HG02938 (cell line): ENCODE results near the gene PTPRE.
"Not testable (repeated sequence)": the region's sequence is repeated elsewhere in the genome, so short reads cannot be mapped to it uniquely, and the experiment has no call there.

Experiments
- ATAC-seq: cut with Tn5 transposase; IDR thresholded peaks from one replicate; pipeline ENCODE4 v1.9.1; 2021; ENCODE audit warnings: mild to moderate bottlenecking, moderate library complexity; ENCODE audit not compliant: unreplicated experiment

PTPRE gene

DNA sequence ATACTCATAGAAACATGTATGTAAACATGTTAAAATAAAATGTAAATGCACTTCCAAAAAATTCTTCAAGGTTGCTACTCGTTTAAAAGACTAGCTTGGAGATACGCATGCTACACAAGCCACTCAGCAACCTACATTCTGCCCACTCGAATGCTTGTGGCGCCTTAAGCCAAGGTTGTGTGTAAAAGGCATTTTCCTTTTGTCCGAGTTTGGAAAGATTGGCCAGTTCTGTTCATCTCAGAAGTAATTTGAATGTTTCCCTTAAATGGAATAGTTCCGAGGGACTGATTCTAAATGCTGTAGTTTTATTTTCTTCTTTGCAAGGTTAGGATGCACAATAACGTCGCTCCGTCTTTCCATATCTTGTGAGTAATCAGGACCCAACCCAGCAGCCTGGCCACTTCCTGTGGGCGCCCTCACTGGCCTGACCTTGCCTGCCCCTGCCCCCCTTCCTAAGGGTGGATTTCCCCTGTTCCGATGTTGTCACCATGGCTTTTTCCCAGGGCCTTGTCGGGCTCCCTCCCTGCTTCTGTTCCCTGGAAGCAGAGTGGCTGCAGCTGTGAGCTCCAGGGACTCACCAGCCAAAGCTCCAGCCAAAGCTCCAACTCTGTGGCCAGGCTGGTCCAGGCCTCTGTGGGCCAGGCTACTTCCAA lies 70.6 kb downstream of the PTPRE start:
- ATAC-seq = no peak

DNA sequence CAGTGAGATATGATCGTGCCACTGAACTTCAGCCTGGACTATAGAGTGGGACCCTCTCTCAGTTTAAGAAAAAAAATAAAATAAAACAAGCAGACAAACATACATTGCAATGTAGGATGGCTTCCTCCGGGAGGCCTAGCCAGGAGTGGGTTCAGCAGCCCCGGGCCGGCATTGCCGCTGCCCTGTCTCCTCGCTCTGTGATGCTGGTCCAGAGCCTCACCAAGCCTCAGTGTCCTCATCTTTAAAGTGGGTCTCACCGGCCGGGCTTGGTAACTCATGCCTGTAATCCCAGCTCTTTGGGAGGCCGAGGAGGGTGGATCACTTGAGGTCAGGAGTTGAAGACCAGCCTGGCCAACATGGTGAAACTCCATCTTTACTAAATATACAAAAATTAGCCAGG lies 71.6 kb downstream of the PTPRE start:
- no peak for ATAC-seq

DNA sequence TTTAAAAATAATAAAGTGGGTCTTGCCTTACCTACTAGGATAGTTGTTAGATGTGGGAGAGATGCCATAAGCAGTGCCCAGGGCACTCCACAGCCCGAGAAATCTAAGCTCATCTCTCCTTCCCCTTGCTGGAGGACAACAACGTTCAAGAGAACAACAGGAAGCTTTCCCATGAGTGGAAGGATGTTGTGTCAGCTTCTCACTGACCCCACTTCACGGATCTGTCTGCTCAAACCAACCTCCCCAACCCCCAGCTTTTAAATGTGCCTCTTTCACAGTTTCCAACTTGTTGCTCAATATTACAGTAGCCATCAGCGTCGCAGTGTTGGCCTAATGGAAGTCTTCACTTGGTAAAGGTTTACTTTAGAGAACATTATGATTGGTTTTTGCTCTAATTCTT lies 72.1 kb downstream of the PTPRE start:
- ATAC-seq = no peak

- ATAC-seq = no peak
Measured at GRCh38 chr10:127979566-127979965, 72.7 kb downstream of the PTPRE start.

DNA sequence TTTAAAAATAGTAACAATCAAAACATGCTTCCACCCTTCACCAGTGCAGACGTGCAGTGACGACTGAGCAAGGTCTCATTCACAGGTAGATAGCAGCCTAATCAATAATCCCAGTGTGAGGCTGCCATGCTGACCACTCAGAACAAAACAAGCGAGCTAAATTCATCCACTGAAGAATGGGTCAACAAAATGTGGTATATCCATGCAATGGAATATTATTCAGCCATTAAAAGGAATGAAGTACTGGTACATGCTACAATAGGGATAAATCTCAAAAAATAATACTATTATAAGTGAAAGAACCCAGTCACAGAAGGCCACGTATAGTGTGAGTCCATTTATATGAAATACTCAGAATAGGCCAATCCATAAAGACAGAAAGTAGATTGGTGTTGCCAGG lies 74.0 kb downstream of the PTPRE start:
- ATAC-seq = no peak

DNA sequence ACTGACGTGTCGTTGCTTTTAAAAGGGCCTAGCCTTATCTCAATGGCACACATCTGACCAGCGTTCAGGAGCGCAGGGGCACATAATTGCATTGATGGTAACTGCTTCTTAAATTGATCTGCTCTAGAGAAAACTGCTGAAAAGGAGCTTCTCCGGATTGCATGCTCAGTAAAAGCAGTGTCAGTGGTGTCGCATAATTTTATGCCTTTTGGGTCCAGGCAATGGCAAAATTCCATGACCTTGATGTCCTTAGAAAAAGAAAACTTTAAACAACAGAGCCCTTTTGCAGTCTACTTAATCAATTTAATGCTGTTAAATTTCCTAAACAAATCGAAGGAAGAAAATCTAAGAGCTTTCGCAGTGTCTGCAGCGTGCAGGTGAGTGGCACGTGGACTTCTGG lies 75.7 kb downstream of the PTPRE start:
- ATAC-seq = no peak

DNA sequence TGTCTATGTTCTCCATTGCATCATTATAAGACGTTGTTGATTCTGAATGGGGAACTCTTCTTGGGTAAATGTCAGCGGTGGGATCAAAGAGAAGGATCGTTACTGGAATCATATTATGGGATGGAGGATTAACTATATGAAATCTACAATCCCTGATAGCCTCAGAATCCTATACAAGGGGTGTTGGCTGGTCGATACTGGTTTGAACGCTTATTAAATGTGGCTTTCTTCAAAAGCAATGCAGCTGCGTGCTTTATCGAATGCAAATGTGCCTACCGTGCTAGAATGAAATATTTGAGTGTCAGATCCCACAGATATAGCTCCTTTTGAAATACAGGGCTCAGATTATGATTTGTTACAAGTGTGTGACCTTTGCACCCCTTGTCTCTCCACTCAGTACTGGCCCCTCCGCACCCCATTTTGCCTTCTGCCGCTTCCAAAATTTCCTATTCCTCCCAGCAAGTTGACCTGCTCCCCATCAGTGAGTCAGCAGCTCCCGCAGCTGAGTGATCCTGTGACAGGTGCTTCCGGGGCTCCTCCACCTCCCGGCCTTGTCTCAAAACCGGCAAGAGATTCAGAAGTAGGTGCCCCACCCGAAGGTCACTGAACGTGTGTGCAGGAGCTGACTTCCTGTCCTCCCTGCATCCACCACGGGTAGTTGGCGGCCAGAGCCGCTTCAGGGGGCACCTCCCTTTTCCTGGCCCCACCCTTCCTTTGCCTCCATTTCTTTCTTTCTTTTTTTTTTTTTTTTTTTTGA lies 76.6 kb downstream of the PTPRE start:
- no peak for ATAC-seq

- no peak for ATAC-seq
Measured at GRCh38 chr10:127984945-127985344, 78.0 kb downstream of the PTPRE start.

GRCh38 chr10:127986531-127987466 lies 79.9 kb downstream of the PTPRE start:
- ATAC-seq = no peak

DNA sequence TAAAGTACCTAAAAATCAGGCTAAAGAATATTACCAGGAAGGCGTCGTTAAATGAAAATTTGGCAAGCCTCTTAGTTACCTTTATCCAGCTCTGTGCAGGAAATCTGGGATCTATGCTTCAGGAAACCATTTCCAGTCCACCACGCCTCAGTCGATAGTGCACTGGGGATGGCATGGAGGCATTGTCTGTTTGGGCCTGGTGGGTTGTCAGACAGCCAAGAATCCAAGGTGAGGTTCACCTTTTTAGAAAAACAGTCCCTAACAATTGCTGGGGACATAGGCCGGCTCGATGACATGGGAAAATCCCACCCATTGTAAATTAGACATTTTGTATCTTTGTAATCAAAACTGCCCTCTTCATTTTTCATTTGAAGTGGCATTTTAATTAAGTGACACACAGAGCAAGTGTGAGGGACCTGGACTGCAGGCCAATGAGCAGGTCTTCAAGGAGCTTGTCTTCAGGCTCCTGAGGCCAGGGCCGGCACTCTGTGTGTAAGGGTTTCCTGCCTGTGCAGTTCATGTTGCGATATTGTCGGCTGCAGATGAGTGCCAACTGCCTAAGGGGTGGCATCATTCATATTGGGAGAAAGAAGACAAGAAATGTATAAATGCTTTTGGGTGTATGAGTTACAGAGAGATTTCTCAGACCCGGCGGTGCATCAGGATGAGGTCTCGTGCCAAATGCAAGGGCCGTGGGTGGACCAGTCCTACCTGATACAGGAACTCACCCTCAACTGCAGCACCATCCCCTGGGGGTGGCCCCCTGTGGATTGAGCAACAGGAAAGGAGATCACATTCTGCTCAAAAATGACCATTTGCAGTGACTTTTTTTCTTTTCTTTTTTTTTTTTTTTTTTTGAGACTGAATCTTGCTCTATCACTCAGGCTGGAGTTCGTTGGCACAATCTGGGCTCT lies 80.8 kb downstream of the PTPRE start:
- no peak for ATAC-seq

- ATAC-seq = no peak
Measured at GRCh38 chr10:127989481-127990012, 82.6 kb downstream of the PTPRE start.

DNA sequence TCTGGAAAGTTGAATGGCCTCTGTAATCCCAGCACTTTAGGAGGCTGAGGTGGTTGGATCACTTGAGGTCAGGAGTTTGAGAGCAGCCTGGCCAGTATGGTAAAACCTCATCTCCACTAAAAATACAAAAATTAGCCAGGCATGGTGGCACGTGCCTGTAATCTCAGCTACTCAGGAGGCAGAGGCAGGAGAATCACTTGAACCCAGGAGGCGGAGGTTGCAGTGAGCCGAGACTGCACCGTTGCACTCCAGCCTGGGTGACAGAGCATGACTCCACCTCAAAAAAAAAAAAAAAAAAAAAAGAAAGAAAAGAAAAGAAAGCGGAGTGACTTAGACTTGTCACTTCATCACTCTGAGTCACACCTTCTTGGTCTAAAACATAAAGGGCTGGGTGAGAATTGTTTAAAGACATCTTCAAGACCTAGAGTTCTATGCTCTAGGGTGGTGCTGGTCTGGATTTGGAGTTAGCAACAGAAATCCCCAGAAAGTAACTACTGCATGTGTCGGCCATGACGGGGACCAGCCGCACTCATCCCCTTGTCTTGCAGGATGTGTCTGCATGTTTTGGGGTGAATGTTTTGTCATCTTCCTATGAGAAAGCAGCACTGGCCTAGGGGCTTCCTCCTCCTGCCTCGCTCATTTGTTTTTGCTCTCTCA lies 83.4 kb downstream of the PTPRE start:
- not testable (repeated sequence) for ATAC-seq

DNA sequence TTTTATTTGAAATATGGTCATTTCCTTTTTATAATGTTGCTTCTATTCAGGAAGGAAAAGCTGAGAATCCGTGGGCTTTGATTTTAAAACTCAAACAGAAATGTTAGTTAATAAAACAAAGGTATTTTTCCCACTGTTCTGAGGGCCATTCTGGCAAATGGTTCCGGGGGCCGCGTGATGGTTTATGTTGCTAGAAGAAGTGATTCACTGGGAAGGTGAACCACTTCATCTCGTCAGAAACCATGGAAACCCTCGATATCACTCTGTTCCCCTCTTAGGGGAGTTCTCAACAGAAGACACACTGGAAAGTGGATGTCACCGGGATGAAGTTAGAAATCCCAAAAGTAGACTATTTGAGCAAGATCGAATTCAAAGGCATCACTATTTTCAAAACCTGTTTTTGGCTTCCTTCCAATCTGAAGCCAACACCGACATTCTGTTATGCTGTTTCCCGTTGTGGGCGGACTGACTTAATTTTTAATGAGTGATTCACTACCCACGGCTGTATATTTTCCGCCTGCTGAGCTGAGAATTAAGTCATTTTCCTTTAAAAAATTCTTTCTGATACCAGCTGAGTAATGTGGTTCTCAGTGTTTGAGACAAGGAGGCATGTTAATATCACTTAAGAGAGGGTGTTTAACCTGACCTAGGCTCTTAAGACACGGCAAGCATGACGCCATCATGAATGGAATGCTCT lies 84.1 kb downstream of the PTPRE start:
- ATAC-seq = no peak

GRCh38 chr10:127991543-127992255 lies 84.8 kb downstream of the PTPRE start:
- no peak for ATAC-seq

GRCh38 chr10:127992376-127992775 lies 85.5 kb downstream of the PTPRE start:
- no peak for ATAC-seq

DNA sequence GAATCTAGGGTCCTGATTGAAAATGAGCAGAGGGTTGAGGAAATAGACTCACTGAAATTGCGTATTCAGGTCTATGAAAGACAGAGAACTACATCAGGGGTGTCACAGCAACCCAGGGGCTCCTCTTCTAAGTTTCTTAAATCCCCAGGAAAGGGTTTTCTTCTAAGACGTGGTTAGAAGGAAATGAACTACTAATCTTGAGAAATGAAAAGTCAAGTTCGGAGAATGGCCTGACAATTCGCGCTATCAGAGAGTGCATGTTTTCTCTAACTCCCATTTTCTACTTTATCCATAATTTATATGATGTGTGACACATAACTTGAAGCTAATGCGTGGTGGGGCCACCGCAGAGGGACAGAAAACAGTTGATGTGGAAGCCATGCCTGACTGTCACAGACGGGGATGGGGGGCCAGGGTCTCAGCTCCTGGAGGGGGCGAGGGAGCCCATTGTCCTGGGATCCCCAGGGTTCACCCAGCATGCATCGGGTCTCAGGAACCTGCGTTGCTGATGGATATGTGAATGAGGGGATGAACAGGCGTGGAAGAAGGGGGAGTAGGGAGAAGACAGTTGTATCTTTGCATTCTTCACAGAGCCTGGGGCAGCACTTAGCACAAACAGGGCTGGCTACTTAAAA lies 86.3 kb downstream of the PTPRE start:
- ATAC-seq = no peak

DNA sequence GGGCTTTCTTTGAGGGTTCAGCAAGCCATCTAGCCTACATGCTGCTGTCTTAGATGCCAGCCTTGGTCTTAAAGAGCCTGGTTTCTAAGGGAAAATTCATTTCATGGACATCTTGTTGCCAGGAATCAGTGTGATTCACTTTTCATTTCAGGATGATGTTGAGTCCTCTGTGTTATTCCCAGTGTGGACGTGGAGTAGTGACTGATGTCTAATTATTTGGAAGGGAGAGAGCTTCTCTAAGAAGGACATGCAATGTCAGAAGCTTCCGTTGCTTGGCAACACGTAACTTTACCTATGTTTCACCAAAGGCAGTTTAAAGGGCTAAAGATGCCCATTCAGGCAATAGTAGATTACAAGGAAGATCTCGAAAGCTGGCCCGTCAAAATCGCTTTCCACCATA lies 89.0 kb downstream of the PTPRE start:
- no peak for ATAC-seq

DNA sequence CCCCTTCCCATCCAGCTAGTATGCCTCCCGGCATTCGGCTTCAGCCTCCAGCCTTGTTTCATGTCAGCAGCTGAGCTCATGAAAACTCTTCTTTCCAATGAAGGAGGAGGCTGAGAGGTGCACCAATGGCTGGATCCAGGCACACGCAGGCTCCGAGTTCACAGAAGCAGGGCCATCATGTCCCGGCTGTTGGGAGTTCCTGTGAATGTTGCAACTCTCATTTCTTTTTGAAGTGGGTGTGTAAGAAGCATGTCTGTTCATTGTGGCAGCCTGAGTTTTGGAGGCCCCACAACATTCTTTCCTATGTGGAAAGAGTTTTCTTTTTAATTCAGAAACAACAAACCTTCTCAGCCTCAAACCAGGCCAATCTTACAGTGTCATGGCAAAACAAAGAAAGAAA lies 89.7 kb downstream of the PTPRE start:
- no peak for ATAC-seq
